H1 (cell line): ENCODE data around the gene PLA2G4D. TPM values are rescaled to one million over a fixed set of nuclear protein-coding genes. Genes with fewer than 3 reads are reported as not detected.
A peak's percentile ranks its signal among the peaks of the same experiment; 100 is the strongest.

Source experiments
- CTCF ChIA-PET: fragments of 300-600 bp; sonication (Branson Sonifier 250); formaldehyde crosslinking; loops from one replicate; lab custom pipeline; 2021; ENCODE audit not compliant: partially characterized antibody; lab: Charles Lee
- POLR2A ChIA-PET: fragments of 300-600 bp; sonication (Branson Sonifier 250); formaldehyde crosslinking; loops from one replicate; lab custom pipeline; 2021; ENCODE audit warnings: inconsistent platforms; ENCODE audit not compliant: partially characterized antibody; lab: Charles Lee
- DNase-seq, 2 experiments: peaks; one replicate each; pipeline versions ENCODE4 v3.0.0 to v3.0.0-alpha.2; 2010 to 2022; ENCODE audit warnings: low spot score in 2 of 2, low read depth in 1 of 2, mixed read lengths in 1 of 2
- FAIRE-seq: peaks from 2 replicates; lab custom pipeline; 2011; peaks lifted over from hg19 to GRCh38; lab: Jason Lieb, UNC
- H2AFZ ChIP-seq: 2 replicates; pipeline ENCODE4 v1.8.1; 2012; ENCODE audit warnings: low read length, inconsistent platforms
- H2AK5ac ChIP-seq: 2 replicates; pipeline ENCODE4 v1.6.1; 2013; ENCODE audit warnings: low read depth, low read length
- H2BK120ac ChIP-seq: replicated peaks from 2 replicates; pipeline ENCODE3; 2013; ENCODE audit warnings: low read depth, low read length, inconsistent platforms
- H2BK12ac ChIP-seq: 2 replicates; pipeline ENCODE4 v1.6.1; 2013; ENCODE audit warnings: low read depth, low read length
- H2BK15ac ChIP-seq: 2 replicates; pipeline ENCODE4 v1.6.1; 2013; ENCODE audit warnings: low read length
- H2BK20ac ChIP-seq: 2 replicates; pipeline ENCODE4 v1.6.1; 2013; ENCODE audit warnings: low read length
- H2BK5ac ChIP-seq: 2 replicates; pipeline ENCODE4 v1.6.1; 2013; ENCODE audit warnings: low read depth, low read length
- H3K14ac ChIP-seq: 2 replicates; pipeline ENCODE4 v1.6.1; 2013; ENCODE audit warnings: inconsistent platforms; ENCODE audit not compliant: insufficient read length
- H3K18ac ChIP-seq: 2 replicates; pipeline ENCODE4 v1.6.1; 2013; ENCODE audit warnings: low read length; ENCODE audit errors: extremely low read depth
- H3K23ac ChIP-seq: 2 replicates; pipeline ENCODE4 v1.6.1; 2013; ENCODE audit warnings: inconsistent platforms; ENCODE audit not compliant: insufficient read length
- H3K23me2 ChIP-seq: 2 replicates; pipeline ENCODE4 v1.6.1; 2013; ENCODE audit warnings: low read depth, low read length
- H3K27ac ChIP-seq: 2 replicates; pipeline ENCODE4 v1.6.1; 2011; ENCODE audit warnings: low read depth, low read length, inconsistent platforms
- H3K27me3 ChIP-seq, 4 experiments: replicated peaks in 1 of 4; 1 replicate in 1 of 4; 2 replicates in 3 of 4; pipeline versions ENCODE4 v1.6.1 to v1.8.1; 2011 to 2013; ENCODE audit warnings: low read length in 3 of 4, mild to moderate bottlenecking in 3 of 4, inconsistent platforms in 2 of 4, mixed read lengths in 2 of 4, moderate library complexity in 1 of 4; ENCODE audit not compliant: control insufficient read depth in 3 of 4, insufficient read depth in 3 of 4; ENCODE audit errors: extremely low read depth in 1 of 4
- H3K36me3 ChIP-seq, 4 experiments: 2 replicates each; pipeline versions ENCODE4 v1.6.1 to v1.8.1; 2011 to 2013; ENCODE audit warnings: mild to moderate bottlenecking in 4 of 4, low read length in 3 of 4, moderate library complexity in 2 of 4, control low read depth in 1 of 4, inconsistent platforms in 1 of 4; ENCODE audit not compliant: insufficient read depth in 4 of 4, control insufficient read depth in 2 of 4
- H3K4ac ChIP-seq: replicated peaks from 2 replicates; pipeline ENCODE3; 2013; ENCODE audit warnings: low read length, low read depth, mixed read lengths, inconsistent platforms; ENCODE audit not compliant: insufficient read length
- H3K4me1 ChIP-seq, 4 experiments: replicated peaks in 1 of 4; 1 replicate in 1 of 4; 2 replicates in 3 of 4; pipeline versions ENCODE4 v1.6.1 to v1.8.1; 2011 to 2013; ENCODE audit warnings: low read length in 3 of 4, inconsistent platforms in 2 of 4, mixed read lengths in 1 of 4; ENCODE audit not compliant: insufficient read depth in 4 of 4, control insufficient read depth in 3 of 4
- H3K4me2 ChIP-seq, 2 experiments: 2 replicates each; pipeline versions ENCODE4 v1.6.1 to v1.8.1; 2011 to 2013; ENCODE audit warnings: low read depth in 2 of 2, low read length in 2 of 2, control low read depth in 1 of 2, inconsistent platforms in 1 of 2, mild to moderate bottlenecking in 1 of 2; ENCODE audit not compliant: insufficient read depth in 1 of 2
- H3K4me3 ChIP-seq, 4 experiments: fragments of 200-600, 300-600 bp in 1 of 4; sonication (generic), shearing (Covaris generic), sonication (Bioruptor Twin) in 1 of 4; 2 replicates each; pipeline versions ENCODE4 v1.5.1 to v1.8.1; 2011 to 2016; ENCODE audit warnings: low read length in 4 of 4, low read depth in 3 of 4, control low read depth in 2 of 4, inconsistent platforms in 2 of 4, mild to moderate bottlenecking in 2 of 4, mixed read lengths in 1 of 4, moderate library complexity in 1 of 4; ENCODE audit not compliant: insufficient read depth in 2 of 4; ENCODE audit errors: extremely low read depth in 1 of 4
- H3K56ac ChIP-seq: replicated peaks from 2 replicates; pipeline ENCODE3; 2013; ENCODE audit warnings: low read depth, mild to moderate bottlenecking, mixed read lengths, low read length, inconsistent platforms; ENCODE audit not compliant: insufficient read length
- H3K79me1 ChIP-seq: 2 replicates; pipeline ENCODE4 v1.6.1; 2013; ENCODE audit warnings: low read depth, low read length, control low read depth
- H3K79me2 ChIP-seq, 2 experiments: 2 replicates each; pipeline versions ENCODE4 v1.6.1 to v1.8.1; 2012 to 2013; ENCODE audit warnings: low read length in 2 of 2, mild to moderate bottlenecking in 2 of 2, inconsistent platforms in 1 of 2; ENCODE audit not compliant: insufficient read depth in 2 of 2, control insufficient read depth in 1 of 2
- H3K9ac ChIP-seq, 4 experiments: replicated peaks in 1 of 4; 1 replicate in 1 of 4; 2 replicates in 3 of 4; pipeline versions ENCODE4 v1.6.1 to v1.8.1; 2011 to 2013; ENCODE audit warnings: low read depth in 3 of 4, low read length in 3 of 4, control low read depth in 2 of 4, mild to moderate bottlenecking in 2 of 4, moderate library complexity in 2 of 4, inconsistent platforms in 1 of 4; ENCODE audit errors: extremely low read depth in 1 of 4
- H3K9me3 ChIP-seq, 2 experiments: 2 replicates each; pipeline versions ENCODE4 v1.6.1 to v1.8.1; 2012 to 2013; ENCODE audit warnings: mild to moderate bottlenecking in 2 of 2, moderate library complexity in 2 of 2, control low read depth in 1 of 2, inconsistent platforms in 1 of 2, low read depth in 1 of 2, low read length in 1 of 2, mixed read lengths in 1 of 2; ENCODE audit not compliant: insufficient read depth in 2 of 2
- H4K20me1 ChIP-seq, 2 experiments: replicated peaks in 1 of 2; 2 replicates each; pipeline versions ENCODE3 to v1.8.1; 2011 to 2013; ENCODE audit warnings: inconsistent platforms in 2 of 2, low read length in 2 of 2, mild to moderate bottlenecking in 1 of 2; ENCODE audit not compliant: insufficient read depth in 2 of 2, control insufficient read depth in 1 of 2
- H4K5ac ChIP-seq: 2 replicates; pipeline ENCODE4 v1.6.1; 2013; ENCODE audit warnings: low read length, low read depth, mixed read lengths, inconsistent platforms; ENCODE audit not compliant: insufficient read length
- H4K8ac ChIP-seq: 2 replicates; pipeline ENCODE4 v1.8.0; 2013; ENCODE audit warnings: mild to moderate bottlenecking, moderate library complexity, low read length, inconsistent platforms; ENCODE audit not compliant: insufficient read depth; ENCODE audit errors: extremely low read depth
- H4K91ac ChIP-seq: replicated peaks from 2 replicates; pipeline ENCODE3; 2013; ENCODE audit warnings: low read length, mixed read lengths, inconsistent platforms; ENCODE audit not compliant: insufficient read length
- BACH1 ChIP-seq: IDR thresholded peaks from 2 replicates; pipeline ENCODE4 v1.6.1; 2012; ENCODE audit warnings: low read length, improper control_type of control experiment
- EGR1 ChIP-seq: IDR thresholded peaks from 2 replicates; pipeline ENCODE4 v1.6.1; 2011; ENCODE audit warnings: low read depth, low read length, borderline replicate concordance
- EZH2 ChIP-seq: fragments of 200-600 bp; sonication (generic); IDR thresholded peaks from 2 replicates; pipeline ENCODE4 v1.7.1; 2012; ENCODE audit warnings: low read depth, mild to moderate bottlenecking, moderate library complexity, low read length, inconsistent platforms; ENCODE audit not compliant: severe bottlenecking
- RXRA ChIP-seq: IDR thresholded peaks from 2 replicates; pipeline ENCODE4 v1.6.1; 2011; ENCODE audit warnings: low read depth, mild to moderate bottlenecking, low read length, moderate library complexity; ENCODE audit not compliant: insufficient read depth
- SP2 ChIP-seq: IDR thresholded peaks from 2 replicates; pipeline ENCODE4 v1.6.1; 2012; ENCODE audit warnings: mild to moderate bottlenecking, low read length, inconsistent platforms
- ZNF274 ChIP-seq: IDR thresholded peaks from 2 replicates; pipeline ENCODE4 v1.7.0; 2012; ENCODE audit warnings: low read length, borderline replicate concordance; ENCODE audit errors: extremely low read depth
- WGBS, 2 experiments: shearing (Covaris generic) in 1 of 2; methylation state at CpG; one replicate each; pipeline versions ENCODE4 v1.1.6 to v1.1.7; 2013 to 2015; ENCODE audit warnings: low lambda C conversion rate in 2 of 2, mixed read lengths in 2 of 2, inconsistent platforms in 1 of 2, low coverage in 1 of 2, missing lambda C conversion rate in 1 of 2; ENCODE audit not compliant: insufficient replicate concordance in 2 of 2, insufficient coverage in 1 of 2, insufficient read length in 1 of 2; ENCODE audit errors: extremely low coverage in 1 of 2, missing lambda C conversion rate in 1 of 2; 5-methylcytosine and 5-hydroxymethylcytosine counted together
- polyA plus RNA-seq, 7 experiments: library from polyadenylated mRNA; depleted of rRNA in 3 of 7; stranded (reverse) in 5 of 7; unstranded in 2 of 7; fragments of >200 nt in 5 of 7; fragments of 200-250 nt in 2 of 7; gene quantifications; 1 replicate in 5 of 7; 2 replicates in 1 of 7; 4 replicates in 1 of 7; pipeline versions ENCODE4 v1.2.1 to v1.2.3, GENCODE V29; 2011 to 2013; ENCODE audit warnings: missing spikeins in 2 of 7, mixed read lengths in 2 of 7
- total RNA-seq: library from RNA; stranded (reverse); fragmentation: NEBNext Ultra II Directional; extraction: Animal tissue kit (Norgen Biotek cat#: 25700); gene quantifications from 2 replicates; pipeline ENCODE4 v1.2.1, GENCODE V29; 2021
- TF ChIP-seq, protein P1 (sequence below): IDR thresholded peaks from 2 replicates; pipeline ENCODE4 v1.6.1; 2011; ENCODE audit warnings: low read depth, mild to moderate bottlenecking, low read length; ENCODE audit not compliant: insufficient read depth
- TF ChIP-seq, protein P2 (sequence below): IDR thresholded peaks from 2 replicates; pipeline ENCODE4 v1.6.1; 2012; ENCODE audit warnings: inconsistent platforms

PLA2G4D gene
- total and polyA plus RNA-seq, 2 of the 8 experiments (the other 6 are each of a cell fraction or from before 2014, with no cell fraction given): 0.07 to 0.18 TPM

GRCh38 chr15:42100021-42100800, 5.8 kb upstream of the PLA2G4D start:
- Histone ChIP-seq H3K79me2 (no peaks in the 10 kb centered on the region), H3K27ac (no peak overlapping the region), H4K91ac (no peak overlapping the region), H2AFZ (peak overlapping the region; percentile 38; the same call in 1 of the 2 replicates), H2BK120ac (no peak overlapping the region), H2BK20ac (no peak overlapping the region), H3K9ac (no peak overlapping the region), H4K5ac (no peak overlapping the region), H2BK12ac (no peak overlapping the region), H2BK15ac (no peak overlapping the region; the same call in 1 of the 2 replicates), H2BK5ac (no peak overlapping the region), H3K79me1 (no peaks in the 10 kb centered on the region), H4K8ac (no peak overlapping the region), H3K23ac (no peak overlapping the region), H3K56ac (no peak overlapping the region), H3K4me1 (no peaks in the 10 kb centered on the region; a peak in 1 of 7 replicates), H3K18ac (no peak overlapping the region), H3K9me3 (no peaks in the 10 kb centered on the region), H3K27me3 (no peaks in the 10 kb centered on the region; a peak in 1 of 7 replicates), H2AK5ac (no peak overlapping the region), H4K20me1 (no peaks in the 10 kb centered on the region), H3K14ac (no peak overlapping the region), H3K36me3 (no peaks in the 10 kb centered on the region), H3K4ac (no peak overlapping the region), H3K4me3 (no peak overlapping the region), H3K4me2 (no peak overlapping the region), H3K23me2 (no peaks in the 10 kb centered on the region)
- 91% methylated on average over 8 of the region's 8 CpGs; no CpG with 5 or more reads in 1 of the 2 experiments for WGBS, 2 experiments
- DNase-seq (no peak), FAIRE-seq (no peak)
- no peak for TF ChIP-seq ZNF274
- no peak for TF ChIP-seq SP2
- no peak for TF ChIP-seq EZH2
- TF ChIP-seq, protein P1, sequence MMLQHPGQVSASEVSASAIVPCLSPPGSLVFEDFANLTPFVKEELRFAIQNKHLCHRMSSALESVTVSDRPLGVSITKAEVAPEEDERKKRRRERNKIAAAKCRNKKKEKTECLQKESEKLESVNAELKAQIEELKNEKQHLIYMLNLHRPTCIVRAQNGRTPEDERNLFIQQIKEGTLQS: no peak
- TF ChIP-seq BACH1: no peak
- TF ChIP-seq, protein P2, sequence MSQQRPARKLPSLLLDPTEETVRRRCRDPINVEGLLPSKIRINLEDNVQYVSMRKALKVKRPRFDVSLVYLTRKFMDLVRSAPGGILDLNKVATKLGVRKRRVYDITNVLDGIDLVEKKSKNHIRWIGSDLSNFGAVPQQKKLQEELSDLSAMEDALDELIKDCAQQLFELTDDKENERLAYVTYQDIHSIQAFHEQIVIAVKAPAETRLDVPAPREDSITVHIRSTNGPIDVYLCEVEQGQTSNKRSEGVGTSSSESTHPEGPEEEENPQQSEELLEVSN: no peak
- TF ChIP-seq RXRA: no peak
- no peak for TF ChIP-seq EGR1
- ChIA-PET POLR2A (no interaction called here), CTCF (interaction anchor here (0.7 to 2.5 kb wide), 4 partner anchors 14 to 36 kb away, joined by 3 to 13 read pairs (median 4); no protein-coding TSS in a partner anchor)
